Hindlimb muscle (tissue), 1 donor: ENCODE data around the gene AIG1. TPM values are rescaled to one million over a fixed set of nuclear protein-coding genes. Genes with fewer than 3 reads are reported as not detected.

Source experiments
- DNase-seq: peaks from one replicate; pipeline ENCODE4 v3.0.0-alpha.2; 2013
- polyA plus RNA-seq: library from polyadenylated mRNA; unstranded; fragments of 120-200 nt; gene quantifications from one replicate; pipeline ENCODE4 v1.2.1, GENCODE V29; 2013; ENCODE audit not compliant: insufficient read length

The AIG1 gene
- polyA plus RNA-seq, 1 donor = 35.9 TPM

DNA sequence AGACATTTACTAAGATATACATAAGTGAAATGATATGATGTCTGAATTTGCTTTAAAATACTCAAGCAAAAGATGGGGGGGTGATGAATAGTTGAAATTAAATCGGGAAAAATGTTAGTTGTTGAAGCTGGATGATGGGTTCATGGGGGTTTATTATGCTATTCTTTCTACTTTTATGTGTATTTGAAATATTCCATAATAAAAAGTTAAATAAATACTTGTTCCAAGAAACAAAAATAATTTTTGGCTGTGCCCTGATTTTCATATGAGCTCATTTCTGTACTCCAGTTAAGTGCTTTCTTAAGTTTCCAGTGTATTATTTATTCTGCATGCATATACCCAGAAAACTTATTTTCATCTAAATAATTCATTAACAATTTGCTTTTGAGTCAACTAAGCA is 138.6 kb downstream of the AIG1 start:
- no peak for DNase-seq

DNA sequence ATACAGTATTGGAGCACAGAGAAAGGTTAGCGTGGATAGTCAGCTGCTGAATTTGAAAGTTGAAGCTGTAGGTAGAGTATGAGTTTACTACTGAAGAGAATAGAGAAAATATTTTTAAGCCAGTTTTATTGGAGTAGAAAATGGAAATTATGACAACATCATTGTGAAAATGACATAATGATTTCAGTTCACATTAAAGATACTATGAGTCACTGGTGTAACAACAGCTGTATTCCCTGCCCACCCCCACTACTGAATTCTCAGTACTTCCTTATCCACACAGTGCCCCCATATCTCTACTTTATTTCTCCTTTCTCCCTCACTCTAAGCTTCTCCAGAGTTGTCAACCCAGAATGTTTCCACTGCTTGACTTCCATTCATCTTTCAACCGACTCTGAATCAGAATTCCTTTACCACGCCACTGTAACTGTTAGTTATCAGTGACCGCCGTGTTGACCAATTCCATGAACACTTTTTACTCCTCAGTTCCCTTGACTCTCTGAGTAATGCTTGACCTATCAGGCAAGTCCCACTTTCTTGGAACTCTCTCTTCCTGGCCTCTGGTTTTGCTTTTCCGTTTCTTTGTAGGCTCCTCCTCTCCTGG is 139.6 kb downstream of the AIG1 start:
- no peak for DNase-seq

GRCh38 chr6:143204045-143204444 is 143.4 kb downstream of the AIG1 start:
- no peak for DNase-seq

GRCh38 chr6:143205131-143205535 is 144.4 kb downstream of the AIG1 start:
- DNase-seq = no peak

- DNase-seq = no peak
These were observed 144.9 kb downstream of the AIG1 start for GRCh38 chr6:143205585-143205984.

DNA sequence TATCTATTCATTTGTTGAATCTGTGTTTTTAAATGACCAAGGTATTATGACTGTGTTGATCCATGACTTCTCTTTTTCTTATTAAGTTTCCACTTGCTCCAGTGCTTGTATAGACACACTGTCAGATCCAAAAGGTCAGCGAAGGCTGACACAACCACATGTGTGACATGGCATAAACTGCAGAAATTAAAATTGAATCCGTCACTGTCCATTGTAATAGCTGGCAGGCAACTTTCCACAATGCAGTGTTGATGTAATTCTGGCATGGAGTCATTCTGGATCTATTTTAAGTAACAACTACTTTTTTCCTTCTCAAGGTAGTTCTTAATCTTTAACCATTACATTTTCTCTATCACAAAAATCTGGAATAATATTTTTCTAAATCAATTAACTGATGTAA is 145.3 kb downstream of the AIG1 start:
- peak; percentile 69 for DNase-seq

DNA sequence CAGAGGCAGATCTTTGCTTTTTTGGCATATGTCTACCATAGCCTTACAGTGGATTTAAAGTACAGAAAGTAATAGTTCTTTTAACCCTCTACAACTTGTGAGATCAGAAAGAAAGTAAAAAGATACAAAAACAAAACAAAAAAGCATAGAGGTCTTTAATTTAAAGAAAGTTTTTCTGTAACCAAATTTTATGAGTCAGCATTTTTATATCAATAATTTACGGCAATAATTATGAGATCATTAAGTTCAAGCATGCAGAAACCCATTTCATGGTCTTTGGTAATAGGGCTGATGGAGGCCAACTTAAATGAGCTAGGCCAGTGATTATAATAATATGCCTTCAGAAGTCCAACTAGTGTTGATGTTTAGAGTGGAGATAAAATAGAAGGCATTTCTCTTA is 145.9 kb downstream of the AIG1 start:
- DNase-seq = no peak

GRCh38 chr6:143210420-143210819 is 149.7 kb downstream of the AIG1 start:
- DNase-seq = no peak

DNA sequence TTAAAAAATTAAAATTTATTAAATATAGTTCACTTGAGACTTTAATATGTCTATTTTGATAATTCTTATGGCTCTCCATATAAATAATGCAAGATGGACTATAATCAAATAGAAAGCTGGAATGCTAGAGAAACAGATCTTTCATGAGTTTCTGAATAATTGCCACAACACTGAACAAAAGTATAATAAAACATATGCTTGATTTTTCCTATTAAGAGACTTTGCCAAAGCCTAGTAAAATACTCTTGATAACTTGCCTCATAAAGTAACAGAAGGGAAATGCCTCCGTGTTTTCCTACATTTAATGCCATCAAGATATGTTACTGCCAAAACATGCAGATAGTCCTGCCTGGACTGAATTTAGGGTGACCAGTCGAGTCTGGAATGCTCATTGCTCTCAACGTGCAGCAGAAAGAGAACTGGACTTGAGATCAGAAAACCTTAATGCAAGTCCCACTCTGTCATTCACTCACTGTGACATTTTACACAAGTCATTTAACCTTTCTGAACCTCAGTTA is 153.2 kb downstream of the AIG1 start:
- DNase-seq = peak; percentile 51

DNA sequence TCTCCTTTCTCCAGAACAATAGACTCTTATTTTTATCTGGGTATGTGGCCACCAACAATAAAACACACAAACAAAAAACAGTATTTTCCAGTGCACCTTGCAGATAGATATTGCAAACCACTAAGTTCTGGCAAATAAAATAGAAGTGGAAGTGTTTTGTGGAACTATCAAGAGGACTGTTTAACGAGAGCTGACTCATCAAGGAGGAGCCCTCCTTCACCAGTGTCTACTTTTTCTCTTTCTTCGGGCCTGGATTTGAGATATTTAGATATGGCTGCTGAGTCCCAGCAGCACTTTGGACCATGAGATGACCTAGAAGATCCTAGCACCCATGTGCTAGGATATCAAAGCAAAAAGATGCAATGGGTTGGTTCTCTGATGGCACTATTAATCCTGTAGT is 154.7 kb downstream of the AIG1 start:
- no peak for DNase-seq

DNA sequence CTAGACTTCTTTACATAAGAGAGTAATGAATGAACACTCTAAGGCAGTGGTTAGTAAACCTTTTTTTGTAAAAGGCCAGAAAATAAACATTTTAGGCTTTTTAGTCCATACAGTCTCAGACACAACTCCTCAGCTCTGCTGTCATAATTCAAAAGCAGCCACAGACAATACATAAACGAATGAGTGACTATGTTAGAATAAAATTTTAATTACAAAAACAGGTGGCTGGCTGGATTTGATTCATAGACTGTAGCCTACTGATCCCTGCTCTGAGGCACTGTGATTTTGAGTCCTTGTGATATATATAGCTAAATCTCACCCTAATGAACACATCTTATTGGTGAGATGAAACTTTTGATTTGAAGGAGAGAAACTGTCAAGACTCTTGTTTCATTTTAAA is 155.1 kb downstream of the AIG1 start:
- DNase-seq = no peak

- no peak for DNase-seq
These were observed 157.5 kb downstream of the AIG1 start for GRCh38 chr6:143218233-143218632.

GRCh38 chr6:143221698-143222097 is 161.0 kb downstream of the AIG1 start:
- DNase-seq = no peak

- DNase-seq = no peak
These were observed 161.6 kb downstream of the AIG1 start for GRCh38 chr6:143222310-143222709.

- peak; percentile 79 for DNase-seq
These were observed 162.1 kb downstream of the AIG1 start for GRCh38 chr6:143222801-143223231.

DNA sequence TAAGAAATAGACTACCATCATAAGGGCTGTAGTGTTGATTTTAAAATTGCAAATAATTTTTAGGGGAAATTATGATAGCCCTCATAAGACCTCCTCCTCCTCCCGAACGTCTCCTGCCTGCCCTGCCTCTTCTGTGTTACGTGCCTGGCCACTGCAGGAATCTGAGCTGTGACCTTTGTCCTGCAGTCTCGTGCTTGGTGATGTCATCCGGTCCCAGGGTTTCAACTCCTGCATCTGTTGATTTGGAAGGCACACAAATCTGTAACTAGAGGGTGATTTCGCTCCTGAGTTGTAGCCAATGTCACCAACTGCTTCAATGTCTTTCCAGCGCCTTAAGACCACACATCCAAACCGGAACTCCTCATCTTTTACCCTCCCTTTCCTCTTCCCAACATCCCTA is 163.2 kb downstream of the AIG1 start:
- DNase-seq = no peak

DNA sequence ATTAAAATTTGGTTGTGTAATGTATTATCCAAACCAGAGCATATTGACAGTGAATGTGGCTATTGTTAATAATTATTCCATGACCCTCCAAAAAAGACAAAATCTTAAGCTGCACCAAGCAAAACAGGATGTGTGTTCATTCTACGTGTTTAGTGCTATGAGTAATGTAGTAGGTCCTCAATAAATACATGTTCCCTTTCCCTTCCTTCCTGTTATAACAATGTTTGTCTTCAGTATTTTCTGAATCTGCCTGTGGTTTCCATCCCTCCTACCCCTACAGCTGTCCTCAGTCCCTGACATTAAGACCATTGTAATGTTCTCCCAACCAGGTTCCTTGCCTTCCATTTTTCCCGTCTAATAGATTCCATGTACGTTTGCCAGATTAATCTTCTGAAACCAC is 163.8 kb downstream of the AIG1 start:
- DNase-seq = no peak

DNA sequence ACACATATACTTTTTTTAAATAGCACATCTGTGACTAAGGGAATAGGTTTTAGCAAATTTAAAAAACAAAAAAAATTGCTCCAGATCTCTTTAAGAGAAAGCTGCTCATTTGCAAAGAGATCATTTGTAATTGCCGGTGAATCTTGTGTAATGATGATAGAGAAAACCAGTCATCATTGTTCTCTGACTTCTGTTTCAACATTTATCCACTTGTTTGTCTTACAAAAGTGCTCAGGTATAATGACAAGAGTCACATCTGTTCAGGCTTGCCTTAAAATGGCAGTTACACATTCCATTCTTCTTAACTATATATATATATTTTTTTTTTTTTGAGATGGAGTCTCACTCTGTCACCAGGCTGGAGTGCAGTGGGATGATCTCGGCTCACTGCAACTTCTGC is 165.2 kb downstream of the AIG1 start:
- DNase-seq = no peak

- no peak for DNase-seq
These were observed 167.0 kb downstream of the AIG1 start for GRCh38 chr6:143227675-143228074.

GRCh38 chr6:143229400-143229799 is 168.7 kb downstream of the AIG1 start:
- no peak for DNase-seq

DNA sequence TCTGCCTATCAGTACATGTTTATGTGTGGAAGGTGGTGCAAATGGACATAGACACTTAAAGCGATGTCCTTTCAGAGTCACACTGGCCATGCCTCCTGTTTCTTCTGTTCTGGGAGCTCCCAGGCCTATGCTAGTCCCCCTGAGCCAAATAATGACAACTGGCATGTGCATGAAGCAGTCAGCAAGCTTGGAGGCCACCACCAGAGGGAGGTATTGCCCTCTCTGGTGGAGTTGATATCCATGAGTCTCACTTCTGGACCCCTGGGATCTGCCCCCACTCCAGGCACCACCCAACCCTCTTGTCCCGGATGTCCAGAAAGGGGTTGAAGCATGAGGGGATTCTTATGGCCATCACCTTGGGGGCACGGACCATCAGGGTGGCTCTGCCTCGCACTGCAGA is 172.2 kb downstream of the AIG1 start:
- DNase-seq = no peak

DNA sequence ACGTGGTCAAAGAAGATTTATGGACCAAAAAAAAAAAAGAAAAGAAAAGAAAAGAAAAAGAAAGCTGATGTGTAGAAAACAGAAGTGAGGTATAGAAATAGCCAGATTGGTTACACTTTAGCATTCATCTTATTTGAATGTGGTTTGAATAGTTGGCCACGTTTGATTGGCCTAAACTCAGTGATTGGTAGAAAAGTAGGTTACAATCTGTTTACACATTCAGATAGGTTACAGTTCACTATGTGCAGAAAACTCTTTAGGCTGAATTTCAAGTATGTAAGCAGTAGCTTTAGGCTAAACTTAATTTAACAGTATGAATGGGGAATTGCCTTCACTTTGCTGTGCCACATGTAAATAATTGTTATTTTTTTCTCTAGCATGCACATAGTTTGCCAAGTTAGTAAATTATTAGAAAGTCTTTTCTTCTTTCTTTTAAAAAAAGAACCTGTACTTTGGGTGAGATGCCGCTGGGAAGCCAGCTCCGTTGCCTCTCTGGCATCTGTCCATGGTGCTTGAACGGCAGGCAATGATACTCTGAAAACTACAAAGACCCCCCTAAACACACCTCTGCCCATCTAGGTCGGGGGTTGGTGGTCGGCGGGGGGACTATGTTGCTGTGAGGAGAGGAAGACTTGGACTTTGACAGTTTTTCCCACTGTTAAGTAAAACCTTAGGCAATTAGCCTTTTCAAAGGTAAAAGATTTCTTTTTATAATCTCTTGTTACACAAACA is 173.0 kb downstream of the AIG1 start:
- no peak for DNase-seq

DNA sequence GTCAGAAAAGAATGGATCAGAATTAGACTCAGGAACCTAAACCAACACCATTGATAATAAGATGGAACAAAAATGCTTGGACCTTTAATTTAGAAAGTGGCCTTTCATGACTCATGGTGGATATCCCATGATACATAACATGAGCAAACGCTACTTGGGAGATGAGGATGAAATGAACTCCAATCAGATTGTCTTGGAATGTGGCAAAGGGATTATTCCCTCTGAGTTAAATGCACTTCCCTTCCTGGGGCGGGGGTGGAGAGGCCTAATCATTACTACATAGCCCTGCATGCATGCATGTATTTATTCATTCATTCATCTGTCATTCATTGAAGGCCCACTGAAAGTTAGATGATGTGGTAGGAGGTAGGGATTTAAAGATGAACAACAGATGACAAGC is 174.0 kb downstream of the AIG1 start:
- no peak for DNase-seq

DNA sequence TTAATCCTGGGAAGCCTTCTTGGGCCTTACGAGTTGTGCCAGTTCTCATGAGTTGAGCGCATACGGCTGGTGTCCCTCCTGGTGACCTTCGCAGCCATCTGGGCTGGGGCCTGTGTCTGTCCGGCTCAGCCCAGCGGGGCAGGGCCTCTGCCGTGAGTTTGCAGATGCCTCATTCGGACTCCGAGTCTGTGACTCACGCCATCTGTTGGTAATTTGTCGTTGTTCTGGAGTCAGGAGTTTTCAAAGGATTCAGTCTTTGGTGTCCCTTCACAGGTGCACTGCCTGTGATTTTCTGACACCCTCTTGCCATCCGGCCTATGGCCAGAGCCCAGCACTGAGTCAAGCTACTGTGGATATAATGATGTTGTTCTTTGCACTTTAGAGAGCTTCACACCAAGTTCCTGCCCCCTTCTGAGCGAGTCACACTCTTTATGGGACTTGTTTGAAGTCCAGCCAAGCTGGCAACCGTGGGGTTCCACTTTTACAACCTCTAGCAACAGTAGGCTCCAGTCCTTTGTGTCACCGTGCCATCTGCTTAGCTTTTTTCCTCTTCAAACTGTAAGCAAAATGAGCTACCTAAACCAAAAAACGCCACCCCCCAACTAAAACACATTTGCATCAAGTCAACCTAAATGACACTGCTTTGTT is 175.6 kb downstream of the AIG1 start:
- DNase-seq = no peak
